Loucy (cell line): Measurements from ENCODE around the gene KIAA0753.

Experiments
- EZH2phosphoT487 ChIP-seq: fragments of 200-600 bp; IDR thresholded peaks from 2 replicates; pipeline ENCODE4 v1.6.1; 2018; ENCODE audit warnings: antibody characterized with exemption, mild to moderate bottlenecking, moderate library complexity, borderline replicate concordance
- TF ChIP-seq, protein P1 (sequence below): fragments of 200-600 bp; sonication (generic); conservative IDR thresholded peaks from 2 replicates; pipeline ENCODE4 v1.5.1; 2014; ENCODE audit warnings: mild to moderate bottlenecking, antibody characterized with exemption, low read length

DNA sequence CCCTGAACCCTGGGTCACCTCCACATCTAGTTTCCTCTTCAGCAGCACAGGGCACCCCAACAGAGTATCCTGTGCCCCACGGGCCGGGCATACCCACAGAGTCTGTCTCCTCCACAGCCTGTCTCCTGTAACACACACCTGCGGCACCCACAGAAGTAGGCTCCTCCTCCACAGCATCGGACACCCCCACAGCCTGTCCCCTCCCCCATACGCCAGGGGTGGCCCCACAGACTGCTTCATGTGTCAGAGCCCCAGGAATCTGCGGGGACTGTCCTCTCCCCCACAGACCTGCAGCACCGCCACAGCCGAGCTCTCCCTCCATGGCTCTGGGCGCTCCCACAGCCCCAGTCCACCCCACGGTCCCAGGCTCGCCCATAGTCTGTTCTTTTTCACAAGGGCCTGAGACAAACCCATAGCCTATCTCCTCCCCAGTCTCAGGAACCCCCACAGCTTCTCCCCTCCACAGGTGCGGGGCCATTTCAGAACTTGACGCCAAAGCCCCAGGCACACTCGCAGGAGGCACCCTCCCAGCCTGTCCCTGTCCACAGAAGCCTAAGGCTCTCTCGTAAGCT lies 1.4 kb downstream of the KIAA0753 start:
- TF ChIP-seq, protein P1, sequence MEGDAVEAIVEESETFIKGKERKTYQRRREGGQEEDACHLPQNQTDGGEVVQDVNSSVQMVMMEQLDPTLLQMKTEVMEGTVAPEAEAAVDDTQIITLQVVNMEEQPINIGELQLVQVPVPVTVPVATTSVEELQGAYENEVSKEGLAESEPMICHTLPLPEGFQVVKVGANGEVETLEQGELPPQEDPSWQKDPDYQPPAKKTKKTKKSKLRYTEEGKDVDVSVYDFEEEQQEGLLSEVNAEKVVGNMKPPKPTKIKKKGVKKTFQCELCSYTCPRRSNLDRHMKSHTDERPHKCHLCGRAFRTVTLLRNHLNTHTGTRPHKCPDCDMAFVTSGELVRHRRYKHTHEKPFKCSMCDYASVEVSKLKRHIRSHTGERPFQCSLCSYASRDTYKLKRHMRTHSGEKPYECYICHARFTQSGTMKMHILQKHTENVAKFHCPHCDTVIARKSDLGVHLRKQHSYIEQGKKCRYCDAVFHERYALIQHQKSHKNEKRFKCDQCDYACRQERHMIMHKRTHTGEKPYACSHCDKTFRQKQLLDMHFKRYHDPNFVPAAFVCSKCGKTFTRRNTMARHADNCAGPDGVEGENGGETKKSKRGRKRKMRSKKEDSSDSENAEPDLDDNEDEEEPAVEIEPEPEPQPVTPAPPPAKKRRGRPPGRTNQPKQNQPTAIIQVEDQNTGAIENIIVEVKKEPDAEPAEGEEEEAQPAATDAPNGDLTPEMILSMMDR = no peak
- TF ChIP-seq EZH2phosphoT487 = no peak
